ENCODE results near the gene DAB2IP.

GRCh38 chr9:121660367-121660766, 8.9 kb downstream of the DAB2IP start:
- TF ChIP-seq MXI1 (IDR thresholded peaks at IDR 0.05; ENCODE audit: borderline replicate concordance, low read depth, low read length) (no peak), CTCF (conservative IDR thresholded peaks at IDR 0.05; ENCODE audit: low read depth, low read length) (no peak)
